A549 (cell line): Measurements from ENCODE around the gene RIPOR1. TPM values are rescaled to one million over a fixed set of nuclear protein-coding genes. Genes with fewer than 3 reads are reported as not detected.

ENCODE experiments used
- ATAC-seq, 2 experiments: fragments of 200-7000 bp in 1 of 2; fragments of >200 bp in 1 of 2; cut with Nextera tagmentation in 1 of 2; cut with Tn5 transposase in 1 of 2; 3 replicates each; pipeline versions ENCODE4 v1.8.0 to v1.9.1; 2018 to 2020; ENCODE audit warnings: mild to moderate bottlenecking in 1 of 2, moderate library complexity in 1 of 2
- CTCF ChIA-PET: fragments of 300-600 bp; sonication (Branson Sonifier 250); formaldehyde crosslinking; extraction: SDS; loops from one replicate; lab custom pipeline; 2021; ENCODE audit warnings: antibody characterized with exemption, inconsistent platforms; lab: Yijun Ruan, JAX
- POLR2A ChIA-PET: fragments of 350-600 bp; formaldehyde crosslinking; extraction: SDS; loops from one replicate; lab custom pipeline; 2021; ENCODE audit warnings: antibody characterized with exemption, inconsistent platforms; lab: Yijun Ruan, JAX
- DNase-seq, 2 experiments: peaks; one replicate each; pipeline versions ENCODE4 v3.0.0 to v3.0.0-alpha.2; 2011 to 2016; ENCODE audit warnings: low read depth in 1 of 2, low spot score in 1 of 2
- FAIRE-seq: peaks from 2 replicates; lab custom pipeline; 2011; peaks lifted over from hg19 to GRCh38; lab: Jason Lieb, UNC
- H3K27ac ChIP-seq, 2 experiments: fragments of >200 bp; sonication (Bioruptor Twin); formaldehyde crosslinking; 3 replicates each; pipeline ENCODE4 v1.5.1; 2016 to 2017
- H3K4me1 ChIP-seq: fragments of >200 bp; sonication (Bioruptor Twin); formaldehyde crosslinking; 3 replicates; pipeline ENCODE4 v1.6.1; 2016
- H3K4me2 ChIP-seq: fragments of >200 bp; sonication (Bioruptor Twin); formaldehyde crosslinking; 3 replicates; pipeline ENCODE4 v1.6.1; 2016
- H3K4me3 ChIP-seq: fragments of >200 bp; sonication (Bioruptor Twin); formaldehyde crosslinking; 3 replicates; pipeline ENCODE4 v1.5.1; 2016
- H3K9me3 ChIP-seq: fragments of >200 bp; sonication (Bioruptor Twin); formaldehyde crosslinking; 3 replicates; pipeline ENCODE4 v1.6.1; 2016
- ATOH8 ChIP-seq: fragments of 250-450 bp; sonication (Bioruptor Pico); IDR thresholded peaks from 2 replicates; pipeline ENCODE4 v1.5.0; 2020; ENCODE audit warnings: low read depth, mild to moderate bottlenecking, moderate library complexity
- BCL3 ChIP-seq: fragments of >200 bp; sonication (Bioruptor Twin); formaldehyde crosslinking; IDR thresholded peaks from 3 replicates; pipeline ENCODE4 v1.6.1; 2016
- ESRRA ChIP-seq: fragments of 150-350 bp; IDR thresholded peaks from 2 replicates; pipeline ENCODE4 v1.6.1; 2014; ENCODE audit warnings: mild to moderate bottlenecking, low read length, borderline replicate concordance
- HES2 ChIP-seq: fragments of >200 bp; sonication (Bioruptor Twin); formaldehyde crosslinking; IDR thresholded peaks from 2 replicates; pipeline ENCODE4 v1.6.1; 2016
- HOXA7 ChIP-seq: fragments of 250-450 bp; sonication (Bioruptor Pico); IDR thresholded peaks from 2 replicates; pipeline ENCODE4 v1.5.0; 2020; ENCODE audit warnings: mild to moderate bottlenecking, moderate library complexity
- HOXB13 ChIP-seq: fragments of 250-450 bp; sonication (Bioruptor Pico); IDR thresholded peaks from 2 replicates; pipeline ENCODE4 v1.5.0; 2020; ENCODE audit warnings: low read depth, mild to moderate bottlenecking, moderate library complexity
- KDM1A ChIP-seq: fragments of 200-600 bp; sonication (generic); IDR thresholded peaks from 2 replicates; pipeline ENCODE4 v1.6.1; 2016; ENCODE audit warnings: low read depth, mild to moderate bottlenecking
- KDM5A ChIP-seq: fragments of 200-600 bp; sonication (generic); IDR thresholded peaks from 2 replicates; pipeline ENCODE4 v1.6.1; 2016; ENCODE audit warnings: antibody characterized with exemption, mild to moderate bottlenecking
- MAX ChIP-seq: IDR thresholded peaks from 2 replicates; pipeline ENCODE4 v1.6.1; 2012
- MAZ ChIP-seq: fragments of 150-350 bp; IDR thresholded peaks from 2 replicates; pipeline ENCODE4 v1.6.1; 2014; ENCODE audit warnings: antibody characterized with exemption, low read depth, low read length, borderline replicate concordance
- RFX5 ChIP-seq: fragments of 450-650 bp; IDR thresholded peaks from 2 replicates; pipeline ENCODE4 v1.7.1; 2014; ENCODE audit warnings: antibody characterized with exemption, mild to moderate bottlenecking, moderate library complexity
- RNF2 ChIP-seq: fragments of 200-600 bp; sonication (generic); IDR thresholded peaks from 2 replicates; pipeline ENCODE4 v1.6.1; 2016; ENCODE audit warnings: low read depth, mild to moderate bottlenecking, antibody characterized with exemption, moderate library complexity, borderline replicate concordance
- TP53 ChIP-seq: fragments of 250-450 bp; sonication (Bioruptor Pico); IDR thresholded peaks from 2 replicates; pipeline ENCODE4 v1.5.0; 2021; ENCODE audit warnings: mild to moderate bottlenecking, moderate library complexity
- ZC3H11A ChIP-seq: fragments of 450-650 bp; IDR thresholded peaks from 2 replicates; pipeline ENCODE4 v1.6.1; 2014; ENCODE audit warnings: antibody characterized with exemption, mild to moderate bottlenecking
- ZFP36 ChIP-seq: fragments of 450-650 bp; IDR thresholded peaks from 2 replicates; pipeline ENCODE4 v1.6.1; 2014; ENCODE audit warnings: borderline replicate concordance; ENCODE audit not compliant: partially characterized antibody
- ZSCAN20 ChIP-seq: fragments of 250-450 bp; sonication (Bioruptor Pico); IDR thresholded peaks from 2 replicates; pipeline ENCODE4 v1.8.0; 2022; ENCODE audit warnings: mild to moderate bottlenecking, moderate library complexity
- WGBS: methylation state at CpG from one replicate; pipeline ENCODE4 v1.1.6; 2017; ENCODE audit errors: missing lambda C conversion rate; 5-methylcytosine and 5-hydroxymethylcytosine counted together
- polyA plus RNA-seq, 4 experiments: library from polyadenylated mRNA; depleted of rRNA in 3 of 4; stranded (reverse); fragments of >200 nt; fragmentation: RNase III in 1 of 4; extraction: RNeasy Plus Mini Kit Qiagen cat#74134 plus additional on column Dnase treatment in 1 of 4; gene quantifications; 2 replicates in 3 of 4; 3 replicates in 1 of 4; pipeline ENCODE4 v1.2.3, GENCODE V29; 2011 to 2017
- TF ChIP-seq, protein P1 (sequence below): fragments of 450-650 bp; IDR thresholded peaks from 2 replicates; pipeline ENCODE4 v1.6.1; 2014; ENCODE audit warnings: antibody characterized with exemption
- TF ChIP-seq, protein P2 (sequence below): fragments of >200 bp; sonication (Bioruptor Twin); formaldehyde crosslinking; IDR thresholded peaks from 3 replicates; pipeline ENCODE4 v1.5.1; 2016

RIPOR1 gene
- polyA plus RNA-seq, 2 of the 4 experiments (the other 2 are of a cell fraction): 7.2 to 23.0 TPM

DNA sequence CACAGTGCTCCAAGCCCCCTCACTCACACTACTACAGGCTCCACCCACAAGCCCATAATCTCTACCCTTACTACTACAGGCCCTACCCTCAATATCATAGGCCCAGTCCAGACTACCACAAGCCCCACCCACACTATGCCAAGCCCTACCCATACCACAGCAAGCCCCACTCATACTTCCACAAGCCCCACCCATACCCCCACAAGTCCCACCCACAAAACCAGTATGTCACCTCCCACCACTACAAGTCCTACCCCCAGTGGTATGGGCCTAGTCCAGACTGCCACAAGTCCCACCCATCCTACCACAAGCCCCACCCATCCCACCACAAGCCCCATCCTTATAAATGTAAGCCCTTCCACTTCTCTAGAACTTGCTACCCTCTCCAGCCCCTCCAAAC lies 13.8 kb downstream of the RIPOR1 start (continued):
- TF ChIP-seq MAZ: no peak
- TF ChIP-seq ESRRA: no peak
- no peak for TF ChIP-seq TP53 (CRISPR knock-in tag)
- no peak for TF ChIP-seq HOXB13
- TF ChIP-seq MAX: no peak
- no peak for TF ChIP-seq ZC3H11A

- ATAC-seq: no peak
- CTCF ChIA-PET: interaction anchor here (1.6 to 22.1 kb wide), 6 partner anchors 10 to 100 kb away, joined by 5 to 301 read pairs (median 68); partner anchors contain the start of genes ATP6V0D1, CARMIL2, CTCF and RIPOR1
- peaks cover 9% of the 10 kb centered on the region; the same call in 1 of the 3 replicates for H3K4me1 ChIP-seq
- no peak overlapping the region for H3K4me3 ChIP-seq
- H3K27ac ChIP-seq: no peak overlapping the region
- DNase-seq: no peak
- TF ChIP-seq, protein P1, sequence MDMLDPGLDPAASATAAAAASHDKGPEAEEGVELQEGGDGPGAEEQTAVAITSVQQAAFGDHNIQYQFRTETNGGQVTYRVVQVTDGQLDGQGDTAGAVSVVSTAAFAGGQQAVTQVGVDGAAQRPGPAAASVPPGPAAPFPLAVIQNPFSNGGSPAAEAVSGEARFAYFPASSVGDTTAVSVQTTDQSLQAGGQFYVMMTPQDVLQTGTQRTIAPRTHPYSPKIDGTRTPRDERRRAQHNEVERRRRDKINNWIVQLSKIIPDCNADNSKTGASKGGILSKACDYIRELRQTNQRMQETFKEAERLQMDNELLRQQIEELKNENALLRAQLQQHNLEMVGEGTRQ: no peak
- FAIRE-seq: no peak
- 94% methylated on average over 3 of the region's 8 CpGs for WGBS
- H3K9me3 ChIP-seq: no peaks in the 10 kb centered on the region
- POLR2A ChIA-PET: no interaction called here
- no peak overlapping the region for H3K4me2 ChIP-seq
Observed at GRCh38 chr16:67543036-67543435, 14.4 kb downstream of the RIPOR1 start.

DNA sequence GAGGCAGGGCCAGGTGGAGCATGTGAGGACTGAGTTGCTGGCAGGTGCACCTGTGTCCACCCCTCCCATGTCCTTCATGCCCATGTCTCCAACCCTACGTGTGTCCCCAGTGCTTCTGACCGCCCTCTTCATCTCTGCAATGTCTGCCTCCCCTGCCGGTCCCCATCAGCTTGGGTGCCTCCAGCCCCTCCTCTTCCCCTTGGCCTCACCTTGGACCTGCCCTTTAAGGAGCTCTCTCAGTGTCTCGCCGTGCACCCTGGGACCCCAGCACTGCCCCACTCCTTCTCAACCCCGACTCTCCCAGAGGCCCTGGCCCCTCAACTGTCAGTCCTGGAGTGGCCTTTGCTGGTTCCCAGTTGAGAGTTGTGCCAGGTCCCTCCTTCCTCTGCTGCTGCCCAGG lies 15.0 kb downstream of the RIPOR1 start:
- CTCF ChIA-PET: interaction anchor here (1.6 to 22.1 kb wide), 7 partner anchors 11 to 100 kb away, joined by 3 to 301 read pairs (median 15); partner anchors contain the start of genes ATP6V0D1, CARMIL2, CTCF and RIPOR1
- Histone ChIP-seq H3K9me3 (no peaks in the 10 kb centered on the region), H3K4me1 (peaks cover 9% of the 10 kb centered on the region; the same call in 1 of the 3 replicates), H3K4me3 (no peak overlapping the region), H3K4me2 (no peak overlapping the region), H3K27ac (no peak overlapping the region)
- DNase-seq (no peak), ATAC-seq (no peak), FAIRE-seq (no peak)
- WGBS: 91% methylated on average over 6 of the region's 6 CpGs
- POLR2A ChIA-PET: no interaction called here
- no peak for TF ChIP-seq KDM5A

- FAIRE-seq: no peak
- no peak overlapping the region for H3K4me3 ChIP-seq
- no peak overlapping the region for H3K4me2 ChIP-seq
- WGBS: 86% methylated on average over 13 of the region's 13 CpGs
- TF ChIP-seq, protein P2, sequence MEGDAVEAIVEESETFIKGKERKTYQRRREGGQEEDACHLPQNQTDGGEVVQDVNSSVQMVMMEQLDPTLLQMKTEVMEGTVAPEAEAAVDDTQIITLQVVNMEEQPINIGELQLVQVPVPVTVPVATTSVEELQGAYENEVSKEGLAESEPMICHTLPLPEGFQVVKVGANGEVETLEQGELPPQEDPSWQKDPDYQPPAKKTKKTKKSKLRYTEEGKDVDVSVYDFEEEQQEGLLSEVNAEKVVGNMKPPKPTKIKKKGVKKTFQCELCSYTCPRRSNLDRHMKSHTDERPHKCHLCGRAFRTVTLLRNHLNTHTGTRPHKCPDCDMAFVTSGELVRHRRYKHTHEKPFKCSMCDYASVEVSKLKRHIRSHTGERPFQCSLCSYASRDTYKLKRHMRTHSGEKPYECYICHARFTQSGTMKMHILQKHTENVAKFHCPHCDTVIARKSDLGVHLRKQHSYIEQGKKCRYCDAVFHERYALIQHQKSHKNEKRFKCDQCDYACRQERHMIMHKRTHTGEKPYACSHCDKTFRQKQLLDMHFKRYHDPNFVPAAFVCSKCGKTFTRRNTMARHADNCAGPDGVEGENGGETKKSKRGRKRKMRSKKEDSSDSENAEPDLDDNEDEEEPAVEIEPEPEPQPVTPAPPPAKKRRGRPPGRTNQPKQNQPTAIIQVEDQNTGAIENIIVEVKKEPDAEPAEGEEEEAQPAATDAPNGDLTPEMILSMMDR: 0 out of 3 replicates have a peak, but pooled peaks have one; percentile 15
- TF ChIP-seq HES2: no peak
- no peaks in the 10 kb centered on the region for H3K9me3 ChIP-seq
- ATAC-seq: peak in 1 of 2 experiments; percentile 26; a peak in 3 of 6 replicates
- H3K27ac ChIP-seq: no peak overlapping the region; a peak in 1 of 6 replicates
- POLR2A ChIA-PET: no interaction called here
- CTCF ChIA-PET: interaction anchor here (1.2 to 22.1 kb wide), 11 partner anchors 11 to 116 kb away, joined by 3 to 301 read pairs (median 7); partner anchors contain the start of genes ACD, ATP6V0D1, CARMIL2 and CTCF
- DNase-seq: no peak
- peaks cover 9% of the 10 kb centered on the region; the same call in 1 of the 3 replicates for H3K4me1 ChIP-seq
Observed at GRCh38 chr16:67544329-67544841, 15.8 kb downstream of the RIPOR1 start.

DNA sequence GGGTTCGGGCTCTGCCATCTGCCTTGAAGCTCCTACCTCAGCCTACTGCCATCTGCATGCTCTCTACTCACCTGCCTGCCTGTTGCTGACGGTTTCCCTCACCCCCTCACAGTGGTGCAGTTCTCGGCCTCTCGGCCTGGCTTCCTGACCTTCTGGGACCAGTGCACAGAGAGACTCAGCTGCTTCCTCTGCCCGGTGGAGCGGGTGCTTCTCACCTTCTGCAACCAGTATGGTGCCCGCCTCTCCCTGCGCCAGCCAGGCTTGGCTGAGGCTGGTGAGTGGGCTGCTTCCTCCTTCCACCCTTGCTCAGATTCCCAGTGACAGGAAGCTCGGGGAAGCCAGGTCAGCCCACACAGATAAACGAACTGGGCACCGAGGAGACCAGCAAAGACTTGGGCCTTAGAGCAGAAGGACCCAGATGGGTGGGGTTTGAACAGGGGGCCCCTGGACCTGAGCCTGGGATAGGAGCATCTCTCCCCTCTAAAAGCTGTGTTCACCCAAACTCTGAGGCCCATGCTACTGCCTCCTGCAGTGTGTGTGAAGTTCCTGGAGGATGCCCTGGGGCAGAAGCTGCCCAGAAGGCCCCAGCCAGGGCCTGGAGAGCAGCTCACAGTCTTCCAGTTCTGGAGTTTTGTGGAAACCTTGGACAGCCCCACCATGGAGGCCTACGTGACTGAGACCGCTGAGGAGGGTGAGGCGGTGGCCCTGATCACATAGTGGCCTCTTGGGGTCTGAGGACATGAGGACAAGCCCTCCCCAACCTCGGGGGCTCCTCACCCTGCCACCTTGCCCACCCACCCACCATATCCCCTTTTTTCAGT lies 16.4 kb downstream of the RIPOR1 start:
- DNase-seq (no peak), ATAC-seq (no peak), FAIRE-seq (no peak)
- 83% methylated on average over 15 of the region's 15 CpGs for WGBS
- H3K4me2 ChIP-seq: no peak overlapping the region
- no peak overlapping the region; a peak in 1 of 6 replicates for H3K27ac ChIP-seq
- H3K9me3 ChIP-seq: no peaks in the 10 kb centered on the region
- POLR2A ChIA-PET: interaction anchor here (0.7 kb wide), 1 partner anchor 18 kb away, joined by 3 read pairs; no protein-coding TSS in a partner anchor
- TF ChIP-seq KDM1A (no peak), ZFP36 (no peak), RFX5 (no peak), HOXA7 (CRISPR knock-in tag) (no peak), ZSCAN20 (no peak), BCL3 (no peak), RNF2 (no peak), ATOH8 (no peak)
- TF ChIP-seq, all 56 proteins: peak for 0
- H3K4me3 ChIP-seq: no peak overlapping the region
- H3K4me1 ChIP-seq: peaks cover 9% of the 10 kb centered on the region; the same call in 1 of the 3 replicates
- CTCF ChIA-PET: interaction anchor here (0.6 to 22.1 kb wide), 14 partner anchors 10 to 122 kb away, joined by 3 to 301 read pairs (median 5); partner anchors contain the start of genes ACD, ATP6V0D1, CARMIL2 and CTCF
